Measurements from ENCODE around the gene NTM. TPM values are rescaled to one million over a fixed set of nuclear protein-coding genes. Genes with fewer than 3 reads are reported as not detected.

NTM gene
- total and polyA plus RNA-seq, 2 donors from 2014 or later = 0.92 to 10.3 TPM

DNA sequence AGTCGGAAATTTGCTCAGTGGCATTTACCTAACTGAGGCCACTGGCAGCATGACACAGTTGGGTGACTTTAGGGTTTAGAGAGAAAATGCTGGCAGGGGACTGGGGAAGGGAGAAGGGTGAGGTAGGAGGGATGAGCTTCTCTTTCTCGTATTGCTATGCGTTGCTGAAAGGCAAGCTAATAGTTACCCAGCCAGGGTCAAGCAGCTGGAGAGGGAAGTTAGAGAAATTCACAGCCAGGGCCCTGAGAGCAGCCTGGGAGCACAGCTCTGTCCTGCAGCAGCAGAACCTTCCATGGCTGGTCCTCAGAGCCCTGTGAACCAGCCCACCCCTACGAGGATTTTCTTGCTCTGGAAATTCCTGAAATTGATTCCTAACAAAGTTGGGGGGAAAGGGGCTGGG lies 679.6 kb downstream of the NTM start:
- DNase-seq = peak in 3 of 5 donors; percentile 44 to 63 (median 62)
- no peaks in the 10 kb centered on the region for H3K36me3 ChIP-seq (ENCODE audit: control insufficient read depth in 2 of 3, insufficient read depth in 3 of 3, low read length in 3 of 3)
- no peak overlapping the region for H3K27ac ChIP-seq (ENCODE audit: low read depth in 2 of 2, low read length in 2 of 2)
- no peaks in the 10 kb centered on the region for H3K9me3 ChIP-seq (ENCODE audit: control insufficient read depth in 2 of 3, insufficient read depth in 1 of 3, low read length in 3 of 3)
- TF ChIP-seq, protein P1, sequence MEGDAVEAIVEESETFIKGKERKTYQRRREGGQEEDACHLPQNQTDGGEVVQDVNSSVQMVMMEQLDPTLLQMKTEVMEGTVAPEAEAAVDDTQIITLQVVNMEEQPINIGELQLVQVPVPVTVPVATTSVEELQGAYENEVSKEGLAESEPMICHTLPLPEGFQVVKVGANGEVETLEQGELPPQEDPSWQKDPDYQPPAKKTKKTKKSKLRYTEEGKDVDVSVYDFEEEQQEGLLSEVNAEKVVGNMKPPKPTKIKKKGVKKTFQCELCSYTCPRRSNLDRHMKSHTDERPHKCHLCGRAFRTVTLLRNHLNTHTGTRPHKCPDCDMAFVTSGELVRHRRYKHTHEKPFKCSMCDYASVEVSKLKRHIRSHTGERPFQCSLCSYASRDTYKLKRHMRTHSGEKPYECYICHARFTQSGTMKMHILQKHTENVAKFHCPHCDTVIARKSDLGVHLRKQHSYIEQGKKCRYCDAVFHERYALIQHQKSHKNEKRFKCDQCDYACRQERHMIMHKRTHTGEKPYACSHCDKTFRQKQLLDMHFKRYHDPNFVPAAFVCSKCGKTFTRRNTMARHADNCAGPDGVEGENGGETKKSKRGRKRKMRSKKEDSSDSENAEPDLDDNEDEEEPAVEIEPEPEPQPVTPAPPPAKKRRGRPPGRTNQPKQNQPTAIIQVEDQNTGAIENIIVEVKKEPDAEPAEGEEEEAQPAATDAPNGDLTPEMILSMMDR (IDR thresholded peaks at IDR 0.05; ENCODE audit: borderline replicate concordance, extremely low read depth, insufficient read depth) = no peak
- no peak for FAIRE-seq
- H3K27me3 ChIP-seq (ENCODE audit: control insufficient read depth, insufficient read depth, low read length) = no peaks in the 10 kb centered on the region
- intact Hi-C loops (cut with DNase I) = no loop called here
- H3K4me3 ChIP-seq (ENCODE audit: low read length in 3 of 3) = no peak overlapping the region
- no peak overlapping the region for H3K9ac ChIP-seq (ENCODE audit: low read length in 3 of 3)
- no peaks in the 10 kb centered on the region for H3K4me1 ChIP-seq (ENCODE audit: control insufficient read depth in 2 of 3, insufficient read depth in 2 of 3, low read depth in 1 of 3, low read length in 3 of 3)

DNA sequence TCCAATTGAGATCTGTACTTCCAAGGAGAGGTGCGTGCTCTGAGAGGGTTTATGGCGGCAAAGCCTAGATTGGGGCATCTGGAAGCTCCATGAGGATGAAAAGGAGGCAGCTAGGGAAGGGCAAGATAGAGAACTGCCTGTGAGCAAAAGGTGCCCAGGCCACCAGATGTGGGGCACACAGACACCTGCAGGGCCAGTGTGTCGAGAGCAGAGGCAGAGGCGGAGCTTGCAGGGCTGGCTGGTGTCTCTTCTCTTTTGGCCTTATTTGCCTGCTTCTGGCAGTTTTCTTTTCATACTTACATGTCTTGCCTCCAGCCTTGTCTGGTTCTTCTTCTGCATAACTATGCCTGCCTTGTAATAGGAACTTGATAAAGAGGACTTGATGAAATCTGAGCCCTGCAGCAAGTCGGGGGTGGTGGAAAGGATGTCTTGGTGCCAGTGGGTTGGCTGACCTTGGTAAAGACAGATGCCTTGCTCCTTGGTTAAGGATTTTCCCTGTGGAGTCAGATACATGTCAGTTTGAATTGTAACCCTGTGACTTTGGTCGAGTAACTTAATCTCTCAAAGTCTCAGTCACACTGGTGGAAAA lies 680.3 kb downstream of the NTM start:
- Histone ChIP-seq H3K4me1 (ENCODE audit: control insufficient read depth in 2 of 3, insufficient read depth in 2 of 3, low read depth in 1 of 3, low read length in 3 of 3) (no peaks in the 10 kb centered on the region), H3K27ac (ENCODE audit: low read depth in 2 of 2, low read length in 2 of 2) (no peak overlapping the region), H3K9me3 (ENCODE audit: control insufficient read depth in 2 of 3, insufficient read depth in 1 of 3, low read length in 3 of 3) (no peaks in the 10 kb centered on the region), H3K4me3 (ENCODE audit: low read length in 3 of 3) (no peak overlapping the region), H3K9ac (ENCODE audit: low read length in 3 of 3) (no peak overlapping the region), H3K36me3 (ENCODE audit: control insufficient read depth in 2 of 3, insufficient read depth in 3 of 3, low read length in 3 of 3) (no peaks in the 10 kb centered on the region), H3K27me3 (ENCODE audit: control insufficient read depth, insufficient read depth, low read length) (no peaks in the 10 kb centered on the region)
- TF ChIP-seq, protein P1 (IDR thresholded peaks at IDR 0.05; ENCODE audit: borderline replicate concordance, extremely low read depth, insufficient read depth) = no peak
- DNase-seq = peak in 3 of 5 donors; percentile 46 to 70 (median 67)
- no peak for FAIRE-seq
- intact Hi-C loops (cut with DNase I) = no loop called here

DNA sequence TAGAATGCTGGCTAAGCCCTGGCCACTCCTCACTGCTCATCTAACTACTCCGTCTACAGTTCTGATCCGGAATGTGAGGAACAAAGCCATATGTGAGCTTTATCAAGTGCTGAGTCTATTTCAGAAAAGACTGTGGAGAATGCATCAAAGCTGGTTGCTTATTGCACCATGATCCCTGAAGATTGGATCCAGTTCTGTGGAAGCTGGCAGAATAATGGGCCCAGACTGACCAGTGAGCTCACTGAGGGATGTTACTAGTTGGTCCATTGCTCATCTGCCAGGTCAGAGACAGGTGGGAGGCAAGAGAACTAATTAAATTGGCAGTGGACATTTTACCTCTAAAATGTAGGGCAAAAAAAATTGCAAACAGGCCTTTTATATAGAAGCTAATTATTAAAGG lies 681.3 kb downstream of the NTM start:
- Histone ChIP-seq H3K27me3 (ENCODE audit: control insufficient read depth, insufficient read depth, low read length) (no peaks in the 10 kb centered on the region), H3K9ac (ENCODE audit: low read length in 3 of 3) (no peak overlapping the region), H3K9me3 (ENCODE audit: control insufficient read depth in 2 of 3, insufficient read depth in 1 of 3, low read length in 3 of 3) (no peaks in the 10 kb centered on the region), H3K4me3 (ENCODE audit: low read length in 3 of 3) (no peak overlapping the region), H3K36me3 (ENCODE audit: control insufficient read depth in 2 of 3, insufficient read depth in 3 of 3, low read length in 3 of 3) (no peaks in the 10 kb centered on the region), H3K4me1 (ENCODE audit: control insufficient read depth in 2 of 3, insufficient read depth in 2 of 3, low read depth in 1 of 3, low read length in 3 of 3) (no peaks in the 10 kb centered on the region), H3K27ac (ENCODE audit: low read depth in 2 of 2, low read length in 2 of 2) (no peak overlapping the region)
- TF ChIP-seq, protein P1 (IDR thresholded peaks at IDR 0.05; ENCODE audit: borderline replicate concordance, extremely low read depth, insufficient read depth) = no peak
- intact Hi-C loops (cut with DNase I) = no loop called here
- no peak for DNase-seq
- FAIRE-seq = no peak

DNA sequence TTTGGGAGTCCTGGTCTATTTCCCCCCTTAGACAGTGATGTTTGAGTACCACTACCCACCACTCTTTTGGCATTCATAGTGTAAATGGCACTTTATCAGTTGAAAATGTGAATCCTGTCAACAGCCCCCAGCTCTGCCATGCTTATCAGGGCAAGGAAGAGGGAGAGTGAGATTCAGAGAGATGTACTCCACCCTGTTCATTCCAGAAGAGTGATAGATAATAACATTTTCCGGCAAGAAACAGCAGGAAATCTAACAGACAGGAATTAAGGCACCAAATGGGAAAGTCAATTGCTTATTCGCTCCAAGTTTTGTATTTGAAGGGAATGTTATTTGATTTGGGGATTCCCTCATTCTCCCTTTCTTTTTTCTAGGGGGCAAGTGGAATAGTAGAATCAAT lies 681.9 kb downstream of the NTM start:
- Histone ChIP-seq H3K9ac (ENCODE audit: low read length in 3 of 3) (no peak overlapping the region), H3K9me3 (ENCODE audit: control insufficient read depth in 2 of 3, insufficient read depth in 1 of 3, low read length in 3 of 3) (no peaks in the 10 kb centered on the region), H3K27me3 (ENCODE audit: control insufficient read depth, insufficient read depth, low read length) (no peaks in the 10 kb centered on the region), H3K4me1 (ENCODE audit: control insufficient read depth in 2 of 3, insufficient read depth in 2 of 3, low read depth in 1 of 3, low read length in 3 of 3) (no peaks in the 10 kb centered on the region), H3K4me3 (ENCODE audit: low read length in 3 of 3) (no peak overlapping the region), H3K27ac (ENCODE audit: low read depth in 2 of 2, low read length in 2 of 2) (no peak overlapping the region), H3K36me3 (ENCODE audit: control insufficient read depth in 2 of 3, insufficient read depth in 3 of 3, low read length in 3 of 3) (no peaks in the 10 kb centered on the region)
- no peak for DNase-seq
- no peak for FAIRE-seq
- TF ChIP-seq, protein P1 (IDR thresholded peaks at IDR 0.05; ENCODE audit: borderline replicate concordance, extremely low read depth, insufficient read depth) = no peak
- intact Hi-C loops (cut with DNase I) = no loop called here
